Esophagus squamous epithelium (tissue), 5 donors: ENCODE data around the gene HES2. TPM values are rescaled to one million over a fixed set of nuclear protein-coding genes. Genes with fewer than 3 reads are reported as not detected.
"Not testable (repeated sequence)": the region's sequence is repeated elsewhere in the genome, so short reads cannot be mapped to it uniquely, and the experiment has no call there.

ENCODE experiments used
- DNase-seq: peaks from one replicate; lab custom pipeline; 2025; lab: John Stamatoyannopoulos, UW
- H3K27ac ChIP-seq, 4 donors: fragments of 200-600 bp; sonication (generic); one replicate each; pipeline ENCODE4 v1.5.1; 2016 to 2019; ENCODE audit warnings: mild to moderate bottlenecking in 1 of 4
- H3K27me3 ChIP-seq, 4 donors: fragments of 200-600 bp; sonication (generic); 1 replicate in 3 of 4; 2 replicates in 1 of 4; pipeline versions ENCODE4 v1.5.1 to v1.6.0; 2017 to 2021; ENCODE audit warnings: antibody characterized with exemption in 1 of 4
- H3K36me3 ChIP-seq, 3 donors: fragments of 200-600 bp; sonication (generic); one replicate each; pipeline ENCODE4 v1.5.1; 2016 to 2019
- H3K4me1 ChIP-seq, 3 donors: fragments of 200-600 bp; sonication (generic); one replicate each; pipeline ENCODE4 v1.5.1; 2017 to 2019
- H3K4me3 ChIP-seq, 4 donors: fragments of 200-600 bp; sonication (generic); 1 replicate in 3 of 4; 2 replicates in 1 of 4; pipeline ENCODE4 v1.5.1; 2016 to 2019; ENCODE audit warnings: mild to moderate bottlenecking in 2 of 4, moderate library complexity in 1 of 4
- H3K9me3 ChIP-seq, 3 donors: fragments of 200-600 bp; sonication (generic); one replicate each; pipeline ENCODE4 v1.5.1; 2016 to 2019
- CTCF ChIP-seq, 6 experiments: fragments of 450-650 bp in 4 of 6; fragments of 200-600 bp in 2 of 6; sonication (generic) in 2 of 6; IDR thresholded peaks; one replicate each; pipeline ENCODE4 v1.5.1; 2016 to 2019; ENCODE audit warnings: antibody characterized with exemption in 6 of 6, mild to moderate bottlenecking in 4 of 6, moderate library complexity in 4 of 6
- POLR2A ChIP-seq, 4 donors: fragments of 450-650 bp; IDR thresholded peaks; one replicate each; pipeline ENCODE4 v1.6.1; 2017; ENCODE audit warnings: antibody characterized with exemption in 4 of 4, mild to moderate bottlenecking in 4 of 4, moderate library complexity in 3 of 4
- WGBS, 2 donors: methylation state at CpG; one replicate each; pipeline ENCODE4 v1.1.5; 2018; 5-methylcytosine and 5-hydroxymethylcytosine counted together
- intact Hi-C: fragments of 100-400 bp; cut with DNase I; formaldehyde crosslinking; loops from one replicate; pipeline ENCODE4 v1.15.0; 2022
- total RNA-seq, 4 donors: library from RNA; depleted of rRNA; stranded (reverse); fragments of >200 nt; gene quantifications; one replicate each; pipeline ENCODE4 v1.1.0, GENCODE V29; 2016
- donor health status: DM: yes; HTN: yes; CAD: no.

HES2 gene
- total RNA-seq, 4 donors from 2014 or later = 40.5 to 51.9 (median 50.2) TPM

GRCh38 chr1:6373961-6374720 lies 45.6 kb downstream of the HES2 start:
- DNase-seq = no peak
- Histone ChIP-seq H3K9me3 (no peaks in the 10 kb centered on the region), H3K4me1 (peaks cover under 1 to 64% (median 8%) of the 10 kb centered on the region in 3 donors), H3K27me3 (no peaks in the 10 kb centered on the region), H3K36me3 (no peaks in the 10 kb centered on the region), H3K27ac (peak overlapping the region in 3 of 4 donors; percentile 63 to 77 (median 73)), H3K4me3 (no peak overlapping the region)
- 75 to 81% methylated on average over 2 to 7 of the region's 8 CpGs for WGBS, 2 donors
- intact Hi-C loops = no loop called here
- TF ChIP-seq CTCF (IDR thresholded peaks at IDR 0.05) = no peak
- TF ChIP-seq POLR2A (IDR thresholded peaks at IDR 0.05) = no peak

GRCh38 chr1:6372236-6372635 lies 47.5 kb downstream of the HES2 start:
- H3K9me3 ChIP-seq, H3K36me3 ChIP-seq, H3K4me3 ChIP-seq, intact Hi-C loops, DNase-seq, H3K27me3 ChIP-seq: not testable (repeated sequence)
- 45 to 67% methylated on average over 5 to 7 of the region's 7 CpGs for WGBS, 2 donors
- Histone ChIP-seq H3K4me1 (peaks cover 13 to 83% (median 16%) of the 10 kb centered on the region in 3 donors), H3K27ac (peak overlapping the region in 2 of 4 donors; percentile 73 to 77)

GRCh38 chr1:6370006-6370405 lies 49.7 kb downstream of the HES2 start:
- peaks cover 16 to 99% (median 27%) of the 10 kb centered on the region in 3 donors for H3K4me1 ChIP-seq
- intact Hi-C loops = no loop called here
- H3K36me3 ChIP-seq = no peaks in the 10 kb centered on the region
- TF ChIP-seq CTCF (IDR thresholded peaks at IDR 0.05) (no peak), POLR2A (IDR thresholded peaks at IDR 0.05) (no peak)
- no peak for DNase-seq
- H3K27ac ChIP-seq = no peak overlapping the region
- WGBS, 2 donors = 31 to 41% methylated on average over 4 of the region's 4 CpGs
- H3K27me3 ChIP-seq = no peaks in the 10 kb centered on the region
- H3K4me3 ChIP-seq = no peak overlapping the region
- no peaks in the 10 kb centered on the region for H3K9me3 ChIP-seq

- WGBS, 2 donors = 51 to 63% methylated on average over 6 of the region's 9 CpGs
- TF ChIP-seq CTCF (IDR thresholded peaks at IDR 0.05) (peak in 1 of 6 experiments; percentile 4), POLR2A (IDR thresholded peaks at IDR 0.05) (no peak)
- Histone ChIP-seq H3K36me3 (no peaks in the 10 kb centered on the region), H3K4me3 (no peak overlapping the region), H3K9me3 (no peaks in the 10 kb centered on the region), H3K27ac (peak overlapping the region; percentile 74 to 89 (median 78)), H3K27me3 (no peaks in the 10 kb centered on the region), H3K4me1 (peaks cover 15 to 99% (median 35%) of the 10 kb centered on the region in 3 donors)
- intact Hi-C loops = no loop called here
- DNase-seq = no peak
Observed at GRCh38 chr1:6367381-6368012, 52.2 kb downstream of the HES2 start.

GRCh38 chr1:6365047-6365446 lies 54.7 kb downstream of the HES2 start:
- H3K27me3 ChIP-seq = no peaks in the 10 kb centered on the region
- H3K4me3 ChIP-seq = no peak overlapping the region
- 29 to 36% methylated on average over 5 of the region's 5 CpGs for WGBS, 2 donors
- peaks cover 20 to 86% (median 42%) of the 10 kb centered on the region in 3 donors for H3K4me1 ChIP-seq
- no peak for DNase-seq
- no peaks in the 10 kb centered on the region for H3K9me3 ChIP-seq
- TF ChIP-seq CTCF (IDR thresholded peaks at IDR 0.05) = no peak
- TF ChIP-seq POLR2A (IDR thresholded peaks at IDR 0.05) = no peak
- no peaks in the 10 kb centered on the region for H3K36me3 ChIP-seq
- H3K27ac ChIP-seq = peak overlapping the region; percentile 34 to 89 (median 64)
- intact Hi-C loops = no loop called here
